ENCODE data around the gene ARHGEF10L.

Gene ARHGEF10L

GRCh38 chr1:17546946-17547670 lies 7.6 kb downstream of the ARHGEF10L start:
- no peak for DNase-seq (ENCODE audit: low read depth, low spot score)
- H3K27ac ChIP-seq = no peak overlapping the region

GRCh38 chr1:17549384-17549783 lies 9.9 kb downstream of the ARHGEF10L start:
- no peak overlapping the region for H3K27ac ChIP-seq
- DNase-seq (ENCODE audit: low read depth, low spot score) = no peak

GRCh38 chr1:17550729-17551584 lies 11.5 kb downstream of the ARHGEF10L start:
- DNase-seq (ENCODE audit: low read depth, low spot score) = no peak
- H3K27ac ChIP-seq = peak overlapping the region; percentile 36

- DNase-seq (ENCODE audit: low read depth, low spot score) = no peak
- H3K27ac ChIP-seq = peak overlapping the region; percentile 36
These were observed 12.3 kb downstream of the ARHGEF10L start for GRCh38 chr1:17551755-17552234.

- H3K27ac ChIP-seq = peak overlapping the region; percentile 62
- peak; percentile 79 for DNase-seq (ENCODE audit: low read depth, low spot score)
These were observed 14.6 kb downstream of the ARHGEF10L start for GRCh38 chr1:17553975-17554700.

- H3K27ac ChIP-seq = peak overlapping the region; percentile 62
These were observed 15.5 kb downstream of the ARHGEF10L start for GRCh38 chr1:17554954-17555353.

GRCh38 chr1:17557986-17558385 lies 18.5 kb downstream of the ARHGEF10L start:
- no peak for DNase-seq (ENCODE audit: low read depth, low spot score)
- no peak overlapping the region for H3K27ac ChIP-seq

More at GRCh38 chr1:17554954-17555353, 15.5 kb downstream of the ARHGEF10L start:
- no peak for DNase-seq (ENCODE audit: low read depth, low spot score)

GRCh38 chr1:17558541-17558940 lies 19.0 kb downstream of the ARHGEF10L start:
- no peak overlapping the region for H3K27ac ChIP-seq
- no peak for DNase-seq (ENCODE audit: low read depth, low spot score)

- DNase-seq (ENCODE audit: low read depth, low spot score) = no peak
- peak overlapping the region; percentile 62 for H3K27ac ChIP-seq
These were observed 19.6 kb downstream of the ARHGEF10L start for GRCh38 chr1:17558954-17559614.

- H3K27ac ChIP-seq = peak overlapping the region; percentile 62
- peak; percentile 58 for DNase-seq (ENCODE audit: low read depth, low spot score)
These were observed 20.3 kb downstream of the ARHGEF10L start for GRCh38 chr1:17559615-17560419.

- H3K27ac ChIP-seq = no peak overlapping the region
These were observed 21.7 kb downstream of the ARHGEF10L start for GRCh38 chr1:17561247-17561548.

GRCh38 chr1:17561561-17561985 lies 22.1 kb downstream of the ARHGEF10L start:
- no peak for DNase-seq (ENCODE audit: low read depth, low spot score)
- H3K27ac ChIP-seq = no peak overlapping the region

More at GRCh38 chr1:17561247-17561548, 21.7 kb downstream of the ARHGEF10L start:
- no peak for DNase-seq (ENCODE audit: low read depth, low spot score)

- H3K27ac ChIP-seq = no peak overlapping the region
- DNase-seq (ENCODE audit: low read depth, low spot score) = no peak
These were observed 22.9 kb downstream of the ARHGEF10L start for GRCh38 chr1:17562375-17562774.

- H3K27ac ChIP-seq = no peak overlapping the region
- no peak for DNase-seq (ENCODE audit: low read depth, low spot score)
These were observed 24.2 kb downstream of the ARHGEF10L start for GRCh38 chr1:17563494-17564281.

GRCh38 chr1:17564458-17565393 lies 25.2 kb downstream of the ARHGEF10L start:
- H3K27ac ChIP-seq = no peak overlapping the region
- no peak for DNase-seq (ENCODE audit: low read depth, low spot score)

- H3K27ac ChIP-seq = no peak overlapping the region
- DNase-seq (ENCODE audit: low read depth, low spot score) = no peak
These were observed 26.2 kb downstream of the ARHGEF10L start for GRCh38 chr1:17565461-17566252.

GRCh38 chr1:17566417-17566816 lies 26.9 kb downstream of the ARHGEF10L start:
- no peak for DNase-seq (ENCODE audit: low read depth, low spot score)
- H3K27ac ChIP-seq = no peak overlapping the region
